Epidermal melanocyte (primary cell): ENCODE measurements around the gene NBAS.
"Not testable (repeated sequence)": the region's sequence is repeated elsewhere in the genome, so short reads cannot be mapped to it uniquely, and the experiment has no call there.

Experiments
- DNase-seq: peaks from one replicate; pipeline ENCODE4 v3.0.0; 2011; ENCODE audit warnings: low spot score; ENCODE audit not compliant: insufficient read length

NBAS gene

GRCh38 chr2:15527074-15527739 is 33.9 kb downstream of the NBAS start:
- no peak for DNase-seq

- no peak for DNase-seq
Observed at GRCh38 chr2:15521641-15522181, 39.4 kb downstream of the NBAS start.

GRCh38 chr2:15520346-15520745 is 40.8 kb downstream of the NBAS start:
- no peak for DNase-seq

- not testable (repeated sequence) for DNase-seq
Observed at GRCh38 chr2:15518759-15519158, 42.4 kb downstream of the NBAS start.

- no peak for DNase-seq
Observed at GRCh38 chr2:15517793-15518192, 43.3 kb downstream of the NBAS start.

GRCh38 chr2:15511686-15512085 is 49.4 kb downstream of the NBAS start:
- DNase-seq: no peak

- no peak for DNase-seq
Observed at GRCh38 chr2:15510552-15510951, 50.6 kb downstream of the NBAS start.

- DNase-seq: no peak
Observed at GRCh38 chr2:15510131-15510530, 51.0 kb downstream of the NBAS start.

- no peak for DNase-seq
Observed at GRCh38 chr2:15507697-15508096, 53.4 kb downstream of the NBAS start.

- DNase-seq: no peak
Observed at GRCh38 chr2:15507061-15507460, 54.1 kb downstream of the NBAS start.

- DNase-seq: no peak
Observed at GRCh38 chr2:15506229-15506819, 54.8 kb downstream of the NBAS start.

GRCh38 chr2:15504882-15505663 is 56.1 kb downstream of the NBAS start:
- DNase-seq: no peak

GRCh38 chr2:15499251-15499650 is 61.9 kb downstream of the NBAS start:
- not testable (repeated sequence) for DNase-seq

GRCh38 chr2:15498554-15498953 is 62.6 kb downstream of the NBAS start:
- no peak for DNase-seq

- no peak for DNase-seq
Observed at GRCh38 chr2:15494877-15495276, 66.3 kb downstream of the NBAS start.

GRCh38 chr2:15492773-15493325 is 68.3 kb downstream of the NBAS start:
- no peak for DNase-seq

- no peak for DNase-seq
Observed at GRCh38 chr2:15486770-15487169, 74.4 kb downstream of the NBAS start.

- no peak for DNase-seq
Observed at GRCh38 chr2:15485949-15486348, 75.2 kb downstream of the NBAS start.

GRCh38 chr2:15481000-15481399 is 80.1 kb downstream of the NBAS start:
- DNase-seq: no peak

GRCh38 chr2:15480552-15480951 is 80.6 kb downstream of the NBAS start:
- no peak for DNase-seq

- no peak for DNase-seq
Observed at GRCh38 chr2:15472876-15473275, 88.3 kb downstream of the NBAS start.

- DNase-seq: no peak
Observed at GRCh38 chr2:15472133-15472532, 89.0 kb downstream of the NBAS start.
